Endothelial cell of umbilical vein (primary cell): ENCODE measurements around the gene VASN.
A peak's percentile ranks its signal among the peaks of the same experiment; 100 is the strongest.

Experiments
- CTCF ChIP-seq, 2 donors: IDR thresholded peaks; 1 replicate in 1 of 2; 2 replicates in 1 of 2; pipeline ENCODE4 v1.5.1; 2011; ENCODE audit warnings: low read length in 2 of 2, mild to moderate bottlenecking in 2 of 2, moderate library complexity in 2 of 2, control low read depth in 1 of 2, inconsistent platforms in 1 of 2, low read depth in 1 of 2; ENCODE audit not compliant: insufficient read depth in 1 of 2; ENCODE audit errors: extremely low read depth in 1 of 2
- EZH2 ChIP-seq: IDR thresholded peaks from 2 replicates; pipeline ENCODE4 v1.6.1; 2012; ENCODE audit warnings: borderline replicate concordance, low read depth, mild to moderate bottlenecking, moderate library complexity, low read length, inconsistent platforms; ENCODE audit not compliant: severe bottlenecking
- POLR2A ChIP-seq: IDR thresholded peaks from 2 replicates; pipeline ENCODE4 v1.6.1; 2012; ENCODE audit warnings: low read depth, mild to moderate bottlenecking, control low read depth, low read length

GRCh38 chr16:4350787-4351659 is 20.6 kb upstream of the VASN start, which contains the start of gene PAM16:
- TF ChIP-seq CTCF (IDR thresholded peaks at IDR 0.05; ENCODE audit: extremely low read depth in 1 of 2, insufficient read depth in 1 of 2, low read depth in 1 of 2, low read length in 2 of 2), result peak in 1 of 2 donors; percentile 7
- TF ChIP-seq POLR2A, result peak; percentile 45
- no peak for TF ChIP-seq EZH2
